A549 (cell line): ENCODE data around the gene TBX6. TPM values are rescaled to one million over a fixed set of nuclear protein-coding genes. Genes with fewer than 3 reads are reported as not detected.

Experiments
- ATAC-seq, 2 experiments: fragments of 200-7000 bp in 1 of 2; fragments of >200 bp in 1 of 2; cut with Nextera tagmentation in 1 of 2; cut with Tn5 transposase in 1 of 2; 3 replicates each; pipeline versions ENCODE4 v1.8.0 to v1.9.1; 2018 to 2020; ENCODE audit warnings: mild to moderate bottlenecking in 1 of 2, moderate library complexity in 1 of 2
- CTCF ChIA-PET: fragments of 300-600 bp; sonication (Branson Sonifier 250); formaldehyde crosslinking; extraction: SDS; loops from one replicate; lab custom pipeline; 2021; ENCODE audit warnings: antibody characterized with exemption, inconsistent platforms; lab: Yijun Ruan, JAX
- POLR2A ChIA-PET: fragments of 350-600 bp; formaldehyde crosslinking; extraction: SDS; loops from one replicate; lab custom pipeline; 2021; ENCODE audit warnings: antibody characterized with exemption, inconsistent platforms; lab: Yijun Ruan, JAX
- DNase-seq, 2 experiments: peaks; one replicate each; pipeline versions ENCODE4 v3.0.0 to v3.0.0-alpha.2; 2011 to 2016; ENCODE audit warnings: low read depth in 1 of 2, low spot score in 1 of 2
- FAIRE-seq: peaks from 2 replicates; lab custom pipeline; 2011; peaks lifted over from hg19 to GRCh38; lab: Jason Lieb, UNC
- H3K27ac ChIP-seq, 2 experiments: fragments of >200 bp; sonication (Bioruptor Twin); formaldehyde crosslinking; 3 replicates each; pipeline ENCODE4 v1.5.1; 2016 to 2017
- H3K4me1 ChIP-seq: fragments of >200 bp; sonication (Bioruptor Twin); formaldehyde crosslinking; 3 replicates; pipeline ENCODE4 v1.6.1; 2016
- H3K4me2 ChIP-seq: fragments of >200 bp; sonication (Bioruptor Twin); formaldehyde crosslinking; 3 replicates; pipeline ENCODE4 v1.6.1; 2016
- H3K4me3 ChIP-seq: fragments of >200 bp; sonication (Bioruptor Twin); formaldehyde crosslinking; 3 replicates; pipeline ENCODE4 v1.5.1; 2016
- H3K9me3 ChIP-seq: fragments of >200 bp; sonication (Bioruptor Twin); formaldehyde crosslinking; 3 replicates; pipeline ENCODE4 v1.6.1; 2016
- BHLHE40 ChIP-seq: IDR thresholded peaks from 2 replicates; pipeline ENCODE4 v1.6.1; 2012; ENCODE audit warnings: low read depth, low read length, inconsistent platforms
- CBX2 ChIP-seq: fragments of 200-600 bp; sonication (generic); IDR thresholded peaks from 2 replicates; pipeline ENCODE4 v1.6.1; 2016; ENCODE audit warnings: low read depth, mild to moderate bottlenecking, borderline replicate concordance
- CEBPB ChIP-seq, 2 experiments: fragments of >200 bp in 1 of 2; sonication (Bioruptor Twin) in 1 of 2; formaldehyde crosslinking in 1 of 2; IDR thresholded peaks; 2 replicates each; pipeline ENCODE4 v1.6.1; 2012 to 2016
- EHF ChIP-seq: fragments of 250-450 bp; sonication (Bioruptor Pico); IDR thresholded peaks from 2 replicates; pipeline ENCODE4 v1.5.0; 2020; ENCODE audit warnings: mild to moderate bottlenecking
- EHMT2 ChIP-seq: fragments of 200-600 bp; sonication (generic); IDR thresholded peaks from 2 replicates; pipeline ENCODE4 v1.6.1; 2016; ENCODE audit warnings: antibody characterized with exemption, low read depth, mild to moderate bottlenecking, moderate library complexity
- ESRRA ChIP-seq: fragments of 150-350 bp; IDR thresholded peaks from 2 replicates; pipeline ENCODE4 v1.6.1; 2014; ENCODE audit warnings: mild to moderate bottlenecking, low read length, borderline replicate concordance
- GATA3 ChIP-seq: IDR thresholded peaks from 2 replicates; pipeline ENCODE4 v1.6.1; 2012; ENCODE audit warnings: borderline replicate concordance
- HOXB5 ChIP-seq: fragments of 250-450 bp; sonication (Bioruptor Pico); IDR thresholded peaks from 2 replicates; pipeline ENCODE4 v1.5.0; 2020; ENCODE audit warnings: mild to moderate bottlenecking, moderate library complexity
- MAFK ChIP-seq: fragments of 450-650 bp; IDR thresholded peaks from 2 replicates; pipeline ENCODE4 v1.6.1; 2014; ENCODE audit not compliant: partially characterized antibody
- NFE2L2 ChIP-seq: fragments of 150-350 bp; conservative IDR thresholded peaks from 2 replicates; pipeline ENCODE4 v1.6.1; 2014; ENCODE audit warnings: low read length
- NPAS2 ChIP-seq: fragments of 250-450 bp; sonication (Bioruptor Pico); IDR thresholded peaks from 2 replicates; pipeline ENCODE4 v1.8.0; 2022; ENCODE audit warnings: mild to moderate bottlenecking, moderate library complexity, borderline replicate concordance
- NR3C1 ChIP-seq: fragments of >200 bp; sonication (Bioruptor Twin); formaldehyde crosslinking; IDR thresholded peaks from 3 replicates; pipeline ENCODE4 v1.6.1; 2017
- POLR2AphosphoS2 ChIP-seq: conservative IDR thresholded peaks from 2 replicates; pipeline ENCODE4 v1.6.1; 2012; ENCODE audit warnings: low read length, improper control_type of control experiment, inconsistent platforms
- RAD21 ChIP-seq, 2 experiments: fragments of >200 bp in 1 of 2; sonication (Bioruptor Twin) in 1 of 2; formaldehyde crosslinking in 1 of 2; IDR thresholded peaks in 1 of 2; conservative IDR thresholded peaks in 1 of 2; 2 replicates in 1 of 2; 3 replicates in 1 of 2; pipeline ENCODE4 v1.6.1; 2012 to 2018; ENCODE audit warnings: inconsistent platforms in 1 of 2
- RCOR1 ChIP-seq: fragments of 150-350 bp; IDR thresholded peaks from 2 replicates; pipeline ENCODE4 v1.6.1; 2014; ENCODE audit warnings: antibody characterized with exemption, low read length, low read depth
- ZC3H11A ChIP-seq: fragments of 450-650 bp; IDR thresholded peaks from 2 replicates; pipeline ENCODE4 v1.6.1; 2014; ENCODE audit warnings: antibody characterized with exemption, mild to moderate bottlenecking
- ZNF302 ChIP-seq: fragments of 250-450 bp; sonication (Bioruptor Pico); IDR thresholded peaks from 2 replicates; pipeline ENCODE4 v1.9.0; 2021; ENCODE audit warnings: inconsistent platforms, mild to moderate bottlenecking, moderate library complexity
- WGBS: methylation state at CpG from one replicate; pipeline ENCODE4 v1.1.6; 2017; ENCODE audit errors: missing lambda C conversion rate; 5-methylcytosine and 5-hydroxymethylcytosine counted together
- polyA plus RNA-seq, 4 experiments: library from polyadenylated mRNA; depleted of rRNA in 3 of 4; stranded (reverse); fragments of >200 nt; fragmentation: RNase III in 1 of 4; extraction: RNeasy Plus Mini Kit Qiagen cat#74134 plus additional on column Dnase treatment in 1 of 4; gene quantifications; 2 replicates in 3 of 4; 3 replicates in 1 of 4; pipeline ENCODE4 v1.2.3, GENCODE V29; 2011 to 2017
- TF ChIP-seq, protein P1 (sequence below): fragments of >200 bp; sonication (Bioruptor Twin); formaldehyde crosslinking; IDR thresholded peaks from 2 replicates; pipeline ENCODE4 v1.6.1; 2016

The TBX6 gene
- polyA plus RNA-seq, 2 of the 4 experiments (the other 2 are of a cell fraction): 0.14 to 0.63 TPM

DNA sequence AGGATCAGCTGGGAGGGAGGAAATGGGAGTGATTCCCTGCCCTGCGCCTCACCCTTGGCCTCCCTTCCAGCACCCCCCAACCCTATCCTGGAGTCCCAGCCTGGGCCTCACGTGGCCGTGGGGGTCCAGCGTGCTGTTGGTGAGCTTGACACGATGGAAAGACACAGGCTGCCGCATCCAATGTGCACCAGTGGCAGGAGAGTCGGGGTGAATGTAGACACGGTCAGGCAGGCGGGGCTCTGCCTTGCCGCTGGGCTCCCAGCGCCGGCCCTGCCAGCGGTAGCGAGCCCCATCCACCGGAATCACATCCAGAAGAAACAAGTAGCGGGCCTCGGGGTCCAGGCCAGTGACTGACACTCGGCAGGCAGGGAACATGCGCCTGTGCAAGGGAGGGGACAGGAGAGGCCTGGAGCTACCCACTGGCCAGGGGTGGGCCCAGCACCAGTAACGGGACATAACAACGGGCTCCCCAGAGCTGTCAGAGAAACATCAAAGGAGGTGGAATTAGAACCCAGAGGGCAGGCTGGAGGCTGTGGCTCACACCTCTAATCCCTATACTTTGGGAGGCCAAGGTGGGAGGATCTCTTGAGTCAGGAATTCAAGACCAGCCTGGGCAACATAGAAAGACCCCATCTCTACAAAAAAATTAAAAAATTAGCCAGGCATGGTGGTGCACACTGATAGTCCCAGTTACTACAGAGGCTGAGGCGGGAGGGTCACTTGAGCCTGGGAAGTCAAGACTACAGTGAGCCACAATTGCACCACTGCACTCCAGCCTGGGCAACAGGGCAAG, 2.7 kb downstream of the TBX6 start:
- POLR2A ChIA-PET: interaction anchor here (4.9 kb wide), 1 partner anchor 23 kb away, joined by 67 read pairs; the partner anchor contains the start of gene ALDOA
- H3K9me3 ChIP-seq: no peaks in the 10 kb centered on the region
- no peak for ATAC-seq
- TF ChIP-seq ZNF302 (no peak), NR3C1 (no peak), RAD21 (conservative IDR thresholded peaks at IDR 0.05 in 1 of 2, IDR thresholded peaks at IDR 0.05 in 1 of 2) (no peak), GATA3 (no peak), NPAS2 (CRISPR knock-in tag) (no peak), MAFK (no peak), ESRRA (no peak), EHMT2 (no peak), HOXB5 (CRISPR knock-in tag) (no peak)
- TF ChIP-seq, all 56 proteins: peak for 0
- peaks cover 19% of the 10 kb centered on the region for H3K4me1 ChIP-seq
- H3K4me3 ChIP-seq: no peak overlapping the region
- 92% methylated on average over 19 of the region's 22 CpGs for WGBS
- no peak overlapping the region for H3K4me2 ChIP-seq
- peak overlapping the region in 1 of 2 experiments; percentile 94; a peak in 3 of 6 replicates for H3K27ac ChIP-seq
- no peak for FAIRE-seq
- CTCF ChIA-PET: interaction anchor here (0.7 to 9.6 kb wide), 4 partner anchors 11 to 1233 kb away, joined by 3 to 153 read pairs (median 131); partner anchors contain the start of genes ALDOA, GDPD3 and PPP4C
- DNase-seq: no peak

DNA sequence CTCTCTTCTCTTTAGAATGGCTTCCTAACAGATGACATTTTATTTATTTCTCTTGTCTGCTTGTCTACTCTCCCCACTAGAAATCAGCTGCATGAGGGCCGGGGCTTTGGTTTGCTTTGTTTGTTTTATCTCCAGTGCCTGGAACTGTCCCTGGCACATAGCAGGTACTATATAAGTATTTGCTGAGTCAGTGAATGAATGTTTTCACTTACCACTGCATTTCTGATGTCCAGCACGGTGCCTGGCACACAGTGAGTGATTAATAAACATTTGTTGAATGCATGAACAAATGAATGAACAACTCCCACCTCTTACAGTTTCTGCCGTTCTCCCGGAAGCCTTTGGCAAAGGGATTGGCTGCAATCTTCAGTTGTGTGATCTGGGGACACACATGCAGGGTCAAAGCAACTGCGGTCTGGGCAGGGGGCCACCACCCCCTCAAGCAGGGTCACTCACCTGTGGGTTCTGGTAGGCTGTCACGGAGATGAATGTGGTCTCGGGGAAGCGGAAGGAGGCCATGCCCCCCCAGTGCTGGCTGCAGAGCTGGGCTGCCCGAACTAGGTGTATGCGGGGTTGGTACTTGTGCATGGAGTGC, 3.4 kb downstream of the TBX6 start:
- ATAC-seq: no peak
- H3K4me2 ChIP-seq: no peak overlapping the region
- TF ChIP-seq CEBPB (IDR thresholded peaks at IDR 0.05): no peak
- no peak for TF ChIP-seq ZNF302
- no peak for TF ChIP-seq EHMT2
- no peak for TF ChIP-seq RCOR1
- TF ChIP-seq POLR2AphosphoS2: no peak
- no peak for TF ChIP-seq NFE2L2
- peak; percentile 93 for TF ChIP-seq MAFK
- TF ChIP-seq BHLHE40: no peak
- no peak for FAIRE-seq
- peak overlapping the region in 1 of 2 experiments; percentile 94; a peak in 2 of 6 replicates for H3K27ac ChIP-seq
- no peak overlapping the region for H3K4me3 ChIP-seq
- CTCF ChIA-PET: interaction anchor here (7.4 to 9.6 kb wide), 2 partner anchors 10 to 24 kb away, joined by 119 to 143 read pairs; partner anchors contain the start of genes ALDOA and PPP4C
- WGBS: 67% methylated on average over 10 of the region's 10 CpGs
- DNase-seq: no peak
- no peaks in the 10 kb centered on the region for H3K9me3 ChIP-seq
- peaks cover 19% of the 10 kb centered on the region for H3K4me1 ChIP-seq
- POLR2A ChIA-PET: interaction anchor here (4.9 kb wide), 1 partner anchor 23 kb away, joined by 67 read pairs; the partner anchor contains the start of gene ALDOA

DNA sequence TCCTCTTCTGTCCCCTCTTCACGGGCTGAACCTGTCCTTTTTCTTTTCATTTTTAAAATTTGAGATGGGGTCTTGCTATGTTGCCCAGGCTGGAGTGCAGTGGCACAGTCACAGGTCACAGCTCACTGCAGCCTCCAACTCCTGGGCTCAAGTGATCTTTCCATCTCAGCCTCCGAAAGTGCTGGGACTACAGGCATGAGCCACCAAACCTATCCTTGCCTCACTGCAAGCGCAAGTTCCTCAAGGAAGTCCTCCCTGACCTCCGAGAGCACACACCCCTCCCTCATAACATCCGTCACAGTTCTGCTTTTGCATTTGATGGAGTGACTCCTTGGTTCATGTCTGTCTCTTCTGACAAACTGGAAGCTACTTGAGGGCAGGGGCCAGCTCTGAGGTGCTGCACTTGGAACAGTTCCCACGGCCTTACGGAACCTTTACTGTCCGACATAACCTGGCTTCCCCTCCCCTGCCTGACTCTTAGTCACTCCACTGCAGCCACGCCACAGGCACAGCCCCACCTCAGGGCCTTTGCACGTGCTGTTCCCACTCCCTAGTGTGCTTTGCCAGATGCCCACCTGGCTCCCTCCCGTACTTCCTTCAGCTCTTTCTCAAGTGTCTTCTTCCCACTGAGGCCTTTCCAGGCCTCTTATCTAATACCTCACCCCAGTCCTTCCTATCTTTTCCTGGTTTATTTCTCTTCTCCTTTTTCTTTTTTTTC, 4.4 kb downstream of the TBX6 start:
- no peaks in the 10 kb centered on the region for H3K9me3 ChIP-seq
- FAIRE-seq (no peak), DNase-seq (no peak), ATAC-seq (no peak)
- H3K4me1 ChIP-seq: peaks cover 15% of the 10 kb centered on the region
- no peak overlapping the region for H3K27ac ChIP-seq
- H3K4me3 ChIP-seq: no peak overlapping the region
- ChIA-PET CTCF (interaction anchor here (1.1 to 9.6 kb wide), 5 partner anchors 9 to 387 kb away, joined by 3 to 119 read pairs (median 3); partner anchors contain the start of gene ALDOA), POLR2A (interaction anchor here (0.7 to 0.8 kb wide), 3 partner anchors 10 to 115 kb away, joined by 3 to 6 read pairs (median 6); partner anchors contain the start of gene ALDOA)
- TF ChIP-seq EHF (CRISPR knock-in tag): no peak
- no peak for TF ChIP-seq CBX2
- no peak for TF ChIP-seq ZC3H11A
- TF ChIP-seq, protein P1, sequence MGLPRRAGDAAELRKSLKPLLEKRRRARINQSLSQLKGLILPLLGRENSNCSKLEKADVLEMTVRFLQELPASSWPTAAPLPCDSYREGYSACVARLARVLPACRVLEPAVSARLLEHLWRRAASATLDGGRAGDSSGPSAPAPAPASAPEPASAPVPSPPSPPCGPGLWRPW: no peak
- H3K4me2 ChIP-seq: no peak overlapping the region
- 97% methylated on average over 11 of the region's 11 CpGs for WGBS
